ENCODE results near the gene HM13.

Gene HM13

GRCh38 chr20:31490752-31491151, 23.5 kb upstream of the HM13 start:
- TF ChIP-seq, protein P1, sequence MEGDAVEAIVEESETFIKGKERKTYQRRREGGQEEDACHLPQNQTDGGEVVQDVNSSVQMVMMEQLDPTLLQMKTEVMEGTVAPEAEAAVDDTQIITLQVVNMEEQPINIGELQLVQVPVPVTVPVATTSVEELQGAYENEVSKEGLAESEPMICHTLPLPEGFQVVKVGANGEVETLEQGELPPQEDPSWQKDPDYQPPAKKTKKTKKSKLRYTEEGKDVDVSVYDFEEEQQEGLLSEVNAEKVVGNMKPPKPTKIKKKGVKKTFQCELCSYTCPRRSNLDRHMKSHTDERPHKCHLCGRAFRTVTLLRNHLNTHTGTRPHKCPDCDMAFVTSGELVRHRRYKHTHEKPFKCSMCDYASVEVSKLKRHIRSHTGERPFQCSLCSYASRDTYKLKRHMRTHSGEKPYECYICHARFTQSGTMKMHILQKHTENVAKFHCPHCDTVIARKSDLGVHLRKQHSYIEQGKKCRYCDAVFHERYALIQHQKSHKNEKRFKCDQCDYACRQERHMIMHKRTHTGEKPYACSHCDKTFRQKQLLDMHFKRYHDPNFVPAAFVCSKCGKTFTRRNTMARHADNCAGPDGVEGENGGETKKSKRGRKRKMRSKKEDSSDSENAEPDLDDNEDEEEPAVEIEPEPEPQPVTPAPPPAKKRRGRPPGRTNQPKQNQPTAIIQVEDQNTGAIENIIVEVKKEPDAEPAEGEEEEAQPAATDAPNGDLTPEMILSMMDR (IDR thresholded peaks at IDR 0.05; ENCODE audit: extremely low read depth, missing control alignments) = no peak
- no peak for DNase-seq (ENCODE audit: low spot score)

GRCh38 chr20:31494131-31494530, 20.1 kb upstream of the HM13 start:
- no peak for DNase-seq (ENCODE audit: low spot score)
- TF ChIP-seq, protein P1 (IDR thresholded peaks at IDR 0.05; ENCODE audit: extremely low read depth, missing control alignments) = no peak

- DNase-seq (ENCODE audit: low spot score) = no peak
- TF ChIP-seq, protein P1 (IDR thresholded peaks at IDR 0.05; ENCODE audit: extremely low read depth, missing control alignments) = no peak
Observed at GRCh38 chr20:31496761-31497295, 17.4 kb upstream of the HM13 start.

DNA sequence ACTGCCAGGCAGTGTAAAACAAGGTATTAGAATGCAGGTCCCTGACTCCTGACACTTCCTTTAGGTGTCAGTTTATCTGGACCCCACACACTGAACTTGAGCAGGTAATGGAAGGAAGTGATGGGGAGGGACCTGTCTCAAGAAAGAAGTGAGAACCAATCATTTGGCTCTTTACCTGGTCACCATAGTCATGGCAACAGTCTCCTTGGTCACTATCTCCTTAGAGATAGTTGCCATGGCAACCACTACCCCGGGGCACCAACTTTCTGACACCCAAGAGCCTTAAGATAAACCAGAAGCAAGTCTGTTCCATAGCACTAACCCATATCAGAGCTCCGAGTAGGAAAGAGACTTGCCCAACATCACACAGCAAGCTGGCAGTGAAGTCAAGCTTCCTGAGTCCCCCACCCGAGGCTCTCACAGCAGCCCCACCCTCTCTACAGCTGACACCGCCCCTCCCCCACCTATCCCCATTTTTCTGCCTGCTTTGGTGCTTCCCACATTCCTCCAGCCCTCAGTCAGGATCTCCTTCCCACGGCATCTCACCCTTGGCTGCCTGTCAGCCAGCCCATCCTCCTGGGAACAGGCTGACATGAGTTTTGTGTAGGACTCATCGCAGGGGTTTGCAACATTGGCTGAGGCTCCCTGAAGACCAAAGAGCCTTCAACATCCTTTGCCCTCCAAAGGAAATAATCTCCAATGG, 16.3 kb upstream of the HM13 start:
- TF ChIP-seq, protein P1 (IDR thresholded peaks at IDR 0.05; ENCODE audit: extremely low read depth, missing control alignments) = no peak
- no peak for DNase-seq (ENCODE audit: low spot score)

DNA sequence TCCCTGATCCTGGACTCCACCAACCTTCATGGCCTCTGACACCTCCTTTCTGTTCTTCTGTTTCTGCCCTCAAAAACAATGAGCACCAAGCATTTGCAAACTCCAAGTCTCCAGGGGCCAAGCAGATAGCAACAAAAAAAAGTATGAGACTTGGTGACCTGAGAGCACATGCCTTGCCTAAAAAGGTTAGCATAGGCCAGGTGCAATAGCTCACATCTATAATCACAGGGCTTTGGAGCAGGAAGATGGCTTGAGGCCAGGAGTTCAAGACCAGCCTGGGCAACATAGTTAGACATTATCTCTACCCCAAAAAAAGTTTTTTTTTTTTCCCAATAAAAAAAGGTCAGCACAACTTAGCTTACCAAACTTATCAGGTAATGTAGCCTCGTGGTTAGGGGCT, 13.7 kb upstream of the HM13 start:
- no peak for DNase-seq (ENCODE audit: low spot score)
- TF ChIP-seq, protein P1 (IDR thresholded peaks at IDR 0.05; ENCODE audit: extremely low read depth, missing control alignments) = no peak

DNA sequence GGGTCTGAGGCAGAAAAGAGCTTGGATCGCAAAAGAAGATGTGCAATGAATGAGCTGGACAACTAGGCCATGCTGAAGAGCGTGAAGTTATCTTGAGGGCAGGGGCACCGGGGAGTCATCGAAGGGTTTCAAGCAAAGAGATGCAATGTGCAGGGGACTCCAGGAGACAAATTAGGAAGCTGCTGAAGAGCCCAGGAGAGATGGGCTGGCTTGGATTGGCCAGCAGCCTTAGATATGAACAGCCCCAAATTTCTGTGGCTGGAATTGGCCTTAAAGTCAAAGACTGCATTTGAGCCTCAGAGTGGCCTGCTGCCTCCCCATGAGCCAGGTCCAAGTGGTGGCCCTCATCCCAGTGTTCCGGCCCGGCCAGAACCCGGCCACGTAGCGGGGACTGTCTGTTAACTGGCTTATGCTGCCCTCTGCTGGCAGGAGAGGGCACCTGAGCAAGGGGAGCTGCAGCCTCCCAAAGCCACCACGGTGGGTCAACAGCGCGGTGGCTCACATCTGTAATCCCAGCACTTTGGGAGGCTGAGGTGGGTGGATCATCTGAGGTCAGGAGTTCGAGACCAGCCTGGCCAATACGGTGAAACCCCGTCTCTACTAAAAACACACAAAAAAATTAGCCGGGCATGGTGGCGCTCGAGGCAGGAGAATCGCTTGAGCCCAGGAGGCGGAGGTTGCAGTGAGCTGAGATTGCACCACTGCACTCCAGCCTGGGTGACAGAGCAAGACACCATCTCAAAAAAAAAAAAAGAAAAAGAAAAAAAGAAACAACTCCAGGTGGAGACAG, 11.2 kb upstream of the HM13 start:
- TF ChIP-seq, protein P1 (IDR thresholded peaks at IDR 0.05; ENCODE audit: extremely low read depth, missing control alignments) = peak; percentile 92
- peak; percentile 80 for DNase-seq (ENCODE audit: low spot score)

DNA sequence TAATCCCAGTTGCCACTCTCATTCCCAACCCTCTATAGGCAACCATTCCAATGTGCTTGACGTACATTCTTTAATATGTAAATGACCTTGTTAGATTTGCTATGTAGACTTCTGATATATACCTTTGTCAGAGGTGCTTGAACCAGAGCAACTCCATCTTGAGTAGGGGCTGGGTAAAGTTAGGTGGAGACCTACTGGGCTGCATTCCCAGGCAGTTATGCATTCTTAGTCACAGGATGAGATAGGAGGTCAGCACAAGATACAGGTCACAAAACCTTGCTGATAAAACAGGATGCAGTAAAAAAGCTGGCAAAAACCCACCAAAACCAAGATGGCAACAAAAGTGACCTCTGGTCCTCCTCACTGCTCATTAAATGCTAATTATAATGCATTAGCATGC, 8.3 kb upstream of the HM13 start:
- no peak for DNase-seq (ENCODE audit: low spot score)
- TF ChIP-seq, protein P1 (IDR thresholded peaks at IDR 0.05; ENCODE audit: extremely low read depth, missing control alignments) = no peak

Measured in GM20000 (cell line).